ENCODE measurements around the gene NUP214. TPM values are rescaled to one million over a fixed set of nuclear protein-coding genes. Genes with fewer than 3 reads are reported as not detected.

The NUP214 gene
- total RNA-seq, 2 experiments from 2014 or later = 40.2 to 41.1 TPM

DNA sequence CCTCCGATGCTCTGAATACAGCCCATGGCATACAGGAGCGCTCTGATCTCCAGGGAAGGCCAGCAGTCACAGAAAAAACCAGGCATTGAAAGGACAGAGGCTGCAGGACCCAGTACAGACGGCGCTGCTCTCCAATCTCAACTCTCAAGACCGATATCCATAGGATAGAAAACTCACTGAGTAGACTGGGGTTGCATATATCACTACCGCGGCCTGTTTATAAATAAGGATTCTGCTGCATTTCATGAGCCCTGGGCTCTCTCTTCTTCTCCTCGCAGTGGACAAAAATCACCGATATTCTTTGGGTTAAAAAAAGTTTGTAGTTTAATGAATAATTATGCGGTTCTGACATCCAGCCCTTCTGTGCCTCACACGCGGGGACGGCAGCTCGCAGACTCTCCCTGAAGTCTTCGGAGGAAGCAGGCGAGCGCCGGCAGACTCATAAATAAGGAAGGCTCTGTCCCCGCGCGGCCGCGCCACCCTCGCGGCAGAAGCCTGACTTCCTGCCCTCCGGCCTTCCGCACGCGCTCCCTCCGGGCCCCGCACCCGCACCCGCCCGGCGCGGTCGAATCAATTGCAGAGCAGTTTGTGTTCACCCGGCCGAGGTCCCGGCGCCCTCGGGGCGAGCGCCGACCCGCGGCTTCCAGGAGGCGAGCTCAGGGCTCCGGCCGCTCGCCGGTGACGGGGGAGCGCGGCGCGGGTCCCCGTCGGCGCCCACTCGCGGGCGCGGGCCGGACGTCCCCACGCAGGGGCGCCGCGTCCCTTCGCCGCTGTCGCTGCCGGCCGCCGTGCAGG is 150.9 kb downstream of the NUP214 start, which contains the start of gene FAM78A:
Gene FAM78A (minus strand): TSS at position 417 of the 795 bp plus-strand sequence. CDS start 331 bp downstream, at position 86.
- no peaks in the 10 kb centered on the region for H3K27me3 Mint-ChIP-seq (ENCODE audit: low read depth)
- peak within 1 kb of the TSS; percentile 99 for H3K27ac Mint-ChIP-seq
- H3K36me3 Mint-ChIP-seq (ENCODE audit: low read depth) = peaks cover 40% of the 10 kb centered on the region
- DNase-seq = peak; percentile 73
- CTCF ChIA-PET = interaction anchor here (0.5 to 1.7 kb wide), 3 partner anchors 19 to 58 kb away, joined by 3 to 8 read pairs (median 5); no protein-coding TSS in a partner anchor
- no peaks in the 10 kb centered on the region for H3K9me3 Mint-ChIP-seq
- H3K4me1 Mint-ChIP-seq (ENCODE audit: low read depth) = peaks cover 24% of the 10 kb centered on the region
- H3K4me3 Mint-ChIP-seq = peak within 1 kb of the TSS; percentile 96
- intact Hi-C loops (cut with micrococcal nuclease) = loop anchor here (5.0 to 10.0 kb wide), 4 partner anchors 36 to 1441 kb away; partner anchors contain the start of genes C9orf78, POMT1 and USP20

GRCh38 chr9:131276891-131277286 is 151.5 kb downstream of the NUP214 start:
- no peak overlapping the region for H3K27ac Mint-ChIP-seq
- peak; percentile 41 for DNase-seq
- CTCF ChIA-PET = interaction anchor here (0.5 kb wide), 1 partner anchor 57 kb away, joined by 3 read pairs; no protein-coding TSS in a partner anchor
- H3K27me3 Mint-ChIP-seq (ENCODE audit: low read depth) = no peaks in the 10 kb centered on the region
- no peaks in the 10 kb centered on the region for H3K9me3 Mint-ChIP-seq
- H3K4me1 Mint-ChIP-seq (ENCODE audit: low read depth) = peaks cover 21% of the 10 kb centered on the region
- peaks cover 37% of the 10 kb centered on the region for H3K36me3 Mint-ChIP-seq (ENCODE audit: low read depth)
- H3K4me3 Mint-ChIP-seq = peak overlapping the region; percentile 54
- intact Hi-C loops (cut with micrococcal nuclease) = loop anchor here (5.0 to 10.0 kb wide), 4 partner anchors 35 to 1442 kb away; partner anchors contain the start of genes C9orf78, POMT1 and USP20

- Mint-ChIP-seq H3K9me3 (no peaks in the 10 kb centered on the region), H3K4me3 (peak overlapping the region; percentile 54), H3K27ac (no peak overlapping the region), H3K36me3 (ENCODE audit: low read depth) (peaks cover 35% of the 10 kb centered on the region), H3K4me1 (ENCODE audit: low read depth) (peaks cover 21% of the 10 kb centered on the region), H3K27me3 (ENCODE audit: low read depth) (peaks cover 4% of the 10 kb centered on the region)
- intact Hi-C loops (cut with micrococcal nuclease) = loop anchor here (5.0 to 10.0 kb wide), 4 partner anchors 35 to 1443 kb away; partner anchors contain the start of genes C9orf78, POMT1 and USP20
- CTCF ChIA-PET = no interaction called here
- no peak for DNase-seq
Observed at GRCh38 chr9:131277287-131277909, 152.0 kb downstream of the NUP214 start.

DNA sequence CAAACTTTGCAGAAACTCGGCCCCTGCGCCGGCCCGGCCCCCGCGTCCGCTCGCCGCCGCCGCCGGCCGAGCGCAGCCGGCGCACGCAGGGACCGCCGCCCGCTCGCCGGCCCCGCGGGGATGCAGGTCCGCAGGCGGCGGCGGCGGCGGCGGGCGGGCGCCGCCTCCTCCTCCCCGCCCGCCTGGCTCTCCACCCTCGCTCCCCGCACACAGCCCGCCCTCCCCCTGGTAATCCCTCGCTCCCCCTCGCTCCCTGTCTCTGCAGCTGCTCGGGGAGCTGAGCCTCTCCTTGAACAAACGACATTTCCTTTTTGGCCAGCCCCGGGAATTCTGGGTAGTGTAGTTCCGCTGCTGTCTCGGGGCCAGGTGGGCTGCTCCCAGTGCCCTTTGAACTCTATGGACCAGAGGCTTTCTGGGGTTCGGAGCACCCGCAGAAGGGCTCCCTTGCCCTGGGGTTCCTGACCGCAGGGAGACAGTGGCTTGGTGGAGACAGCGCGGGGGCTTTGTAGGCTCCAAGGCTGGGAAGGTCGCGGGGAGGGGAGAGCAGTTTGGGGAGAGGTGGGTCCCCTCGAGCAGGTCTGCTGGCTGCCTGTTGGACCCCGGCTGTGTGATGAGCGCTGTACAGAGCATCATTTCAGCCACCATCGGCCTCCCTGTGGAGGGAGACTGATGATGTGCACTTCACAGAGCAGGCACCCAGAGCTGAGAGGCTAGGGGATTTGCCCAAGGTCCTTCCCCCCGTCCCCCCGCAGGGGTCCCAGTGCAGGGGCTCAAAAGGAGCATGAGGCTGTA is 152.7 kb downstream of the NUP214 start:
- peaks cover 20% of the 10 kb centered on the region for H3K4me1 Mint-ChIP-seq (ENCODE audit: low read depth)
- peaks cover 31% of the 10 kb centered on the region for H3K36me3 Mint-ChIP-seq (ENCODE audit: low read depth)
- no peaks in the 10 kb centered on the region for H3K9me3 Mint-ChIP-seq
- CTCF ChIA-PET = interaction anchor here (0.5 to 0.9 kb wide), 2 partner anchors 63 to 99 kb away, joined by 3 read pairs; no protein-coding TSS in a partner anchor
- intact Hi-C loops (cut with micrococcal nuclease) = loop anchor here (1.0 to 10.0 kb wide), 6 partner anchors 9 to 1443 kb away; partner anchors contain the start of genes C9orf78, POMT1 and USP20
- peak; percentile 86 for DNase-seq
- peaks cover 4% of the 10 kb centered on the region for H3K27me3 Mint-ChIP-seq (ENCODE audit: low read depth)
- peak overlapping the region; percentile 76 for H3K4me3 Mint-ChIP-seq
- H3K27ac Mint-ChIP-seq = peak overlapping the region; percentile 67

DNA sequence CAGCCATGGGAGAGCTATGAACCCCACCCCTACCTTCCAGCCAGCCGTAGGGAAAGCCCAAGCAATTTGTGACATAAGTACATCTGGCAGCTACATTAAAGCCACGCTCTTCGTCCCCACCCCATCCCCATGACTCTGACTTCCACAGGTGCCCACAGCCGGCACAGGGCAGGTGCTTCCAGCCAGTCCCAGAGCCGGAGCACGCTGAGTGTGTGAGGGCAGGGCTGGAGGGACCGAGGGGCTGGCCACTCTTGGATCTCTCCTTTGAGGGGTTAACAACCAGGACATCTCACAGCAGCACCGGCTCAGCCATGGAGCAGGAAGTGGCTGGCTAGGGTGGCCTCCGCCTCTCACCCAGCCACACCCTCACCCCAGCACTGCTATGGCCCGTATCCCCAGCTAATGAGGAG is 153.3 kb downstream of the NUP214 start:
- peaks cover 20% of the 10 kb centered on the region for H3K4me1 Mint-ChIP-seq (ENCODE audit: low read depth)
- H3K4me3 Mint-ChIP-seq = peak overlapping the region; percentile 76
- H3K27ac Mint-ChIP-seq = peak overlapping the region; percentile 28
- peaks cover 26% of the 10 kb centered on the region for H3K36me3 Mint-ChIP-seq (ENCODE audit: low read depth)
- intact Hi-C loops (cut with micrococcal nuclease) = loop anchor here (1.0 to 10.0 kb wide), 6 partner anchors 9 to 1444 kb away; partner anchors contain the start of genes C9orf78, POMT1 and USP20
- CTCF ChIA-PET = interaction anchor here (0.5 to 0.9 kb wide), 3 partner anchors 62 to 216 kb away, joined by 3 to 7 read pairs (median 3); no protein-coding TSS in a partner anchor
- DNase-seq = no peak
- H3K27me3 Mint-ChIP-seq (ENCODE audit: low read depth) = peaks cover 4% of the 10 kb centered on the region
- H3K9me3 Mint-ChIP-seq = no peaks in the 10 kb centered on the region

- Mint-ChIP-seq H3K27ac (no peak overlapping the region), H3K27me3 (ENCODE audit: low read depth) (peaks cover 4% of the 10 kb centered on the region), H3K36me3 (ENCODE audit: low read depth) (peaks cover 20% of the 10 kb centered on the region), H3K4me1 (ENCODE audit: low read depth) (peaks cover 20% of the 10 kb centered on the region), H3K4me3 (peak overlapping the region; percentile 76), H3K9me3 (no peaks in the 10 kb centered on the region)
- CTCF ChIA-PET = interaction anchor here (0.5 to 1.1 kb wide), 4 partner anchors 58 to 216 kb away, joined by 3 to 7 read pairs (median 4); no protein-coding TSS in a partner anchor
- no peak for DNase-seq
- intact Hi-C loops (cut with micrococcal nuclease) = loop anchor here (5.0 to 10.0 kb wide), 4 partner anchors 33 to 1445 kb away; partner anchors contain the start of genes C9orf78, POMT1 and USP20
Observed at GRCh38 chr9:131279196-131279862, 153.9 kb downstream of the NUP214 start.

DNA sequence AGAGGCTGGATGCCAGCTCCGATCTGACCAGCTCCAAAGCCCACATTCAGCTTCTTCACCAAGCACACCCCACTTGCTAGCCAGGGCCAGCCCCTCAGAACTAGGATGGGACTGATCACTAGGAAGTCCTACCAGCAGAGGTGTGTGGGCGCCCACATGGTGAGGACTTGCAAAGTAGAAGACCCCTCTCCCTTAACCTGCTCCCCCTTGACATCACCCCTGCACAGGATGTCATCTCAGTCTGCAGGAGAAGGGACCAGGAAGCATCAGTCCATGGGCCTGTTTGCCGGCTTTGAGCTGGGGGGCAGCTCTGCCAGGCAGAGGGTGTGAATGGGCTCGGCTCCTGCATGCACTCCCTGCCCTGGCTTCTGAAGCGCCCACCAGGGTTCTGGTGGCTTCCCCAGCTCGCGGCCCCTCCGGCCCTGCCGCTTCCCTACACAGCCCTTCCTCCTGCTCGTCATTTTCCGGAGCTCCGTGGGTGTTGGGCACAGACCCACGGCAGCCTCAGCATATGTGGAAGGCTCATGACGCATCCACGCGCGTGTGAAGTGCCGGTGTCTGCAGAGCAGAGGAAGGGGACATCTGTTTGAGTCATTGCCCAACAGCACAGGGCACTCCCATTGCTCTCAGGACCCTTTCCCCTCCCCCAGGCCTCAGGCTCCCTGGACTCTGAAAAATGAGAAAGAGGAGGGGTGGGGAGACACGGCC is 154.6 kb downstream of the NUP214 start:
- H3K4me3 Mint-ChIP-seq = no peak overlapping the region
- peaks cover 4% of the 10 kb centered on the region for H3K27me3 Mint-ChIP-seq (ENCODE audit: low read depth)
- CTCF ChIA-PET = interaction anchor here (0.5 to 1.1 kb wide), 2 partner anchors 57 to 72 kb away, joined by 3 to 4 read pairs; no protein-coding TSS in a partner anchor
- H3K4me1 Mint-ChIP-seq (ENCODE audit: low read depth) = peaks cover 20% of the 10 kb centered on the region
- intact Hi-C loops (cut with micrococcal nuclease) = loop anchor here (5.0 to 10.0 kb wide), 4 partner anchors 32 to 1445 kb away; partner anchors contain the start of genes C9orf78, POMT1 and USP20
- no peak for DNase-seq
- H3K9me3 Mint-ChIP-seq = no peaks in the 10 kb centered on the region
- H3K27ac Mint-ChIP-seq = no peak overlapping the region
- peaks cover 13% of the 10 kb centered on the region for H3K36me3 Mint-ChIP-seq (ENCODE audit: low read depth)

- Mint-ChIP-seq H3K27me3 (ENCODE audit: low read depth) (peaks cover 4% of the 10 kb centered on the region), H3K4me1 (ENCODE audit: low read depth) (peaks cover 20% of the 10 kb centered on the region), H3K4me3 (no peak overlapping the region), H3K9me3 (no peaks in the 10 kb centered on the region), H3K36me3 (ENCODE audit: low read depth) (peaks cover 7% of the 10 kb centered on the region), H3K27ac (no peak overlapping the region)
- intact Hi-C loops (cut with micrococcal nuclease) = no loop called here
- CTCF ChIA-PET = interaction anchor here (1.1 kb wide), 1 partner anchor 56 kb away, joined by 3 read pairs; no protein-coding TSS in a partner anchor
- no peak for DNase-seq
Observed at GRCh38 chr9:131280660-131281059, 155.3 kb downstream of the NUP214 start.

GRCh38 chr9:131281119-131281965 is 156.0 kb downstream of the NUP214 start:
- peaks cover 20% of the 10 kb centered on the region for H3K4me1 Mint-ChIP-seq (ENCODE audit: low read depth)
- H3K4me3 Mint-ChIP-seq = no peak overlapping the region

DNA sequence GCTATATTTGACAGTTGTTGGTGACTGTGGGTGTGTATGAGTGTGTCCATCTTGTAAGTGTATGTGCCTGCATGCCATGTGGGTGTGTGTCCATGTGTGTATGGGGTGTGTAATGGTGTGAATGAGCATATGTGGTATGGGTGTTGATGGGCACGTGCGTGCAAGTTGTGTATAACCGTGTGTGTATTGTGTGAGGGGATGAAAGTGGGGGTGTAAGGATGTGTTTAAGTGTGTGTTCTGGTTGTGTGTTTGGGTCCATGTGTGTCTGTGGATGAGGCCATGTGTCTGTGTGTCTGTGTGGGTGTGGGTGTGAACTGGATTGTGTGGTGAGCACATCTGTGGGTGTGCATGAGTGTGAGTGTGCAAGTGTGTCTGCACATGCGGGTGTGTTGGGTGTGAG is 156.8 kb downstream of the NUP214 start:
- Mint-ChIP-seq H3K36me3 (ENCODE audit: low read depth) (no peaks in the 10 kb centered on the region), H3K4me1 (ENCODE audit: low read depth) (peaks cover 20% of the 10 kb centered on the region), H3K4me3 (peak overlapping the region; percentile 7), H3K27me3 (ENCODE audit: low read depth) (peaks cover 4% of the 10 kb centered on the region), H3K27ac (no peak overlapping the region), H3K9me3 (no peaks in the 10 kb centered on the region)
- CTCF ChIA-PET = no interaction called here
- DNase-seq = no peak
- intact Hi-C loops (cut with micrococcal nuclease) = no loop called here

More at GRCh38 chr9:131281119-131281965, 156.0 kb downstream of the NUP214 start:
- Mint-ChIP-seq H3K27me3 (ENCODE audit: low read depth) (peaks cover 4% of the 10 kb centered on the region), H3K36me3 (ENCODE audit: low read depth) (peaks cover 1% of the 10 kb centered on the region), H3K9me3 (no peaks in the 10 kb centered on the region), H3K27ac (no peak overlapping the region)
- CTCF ChIA-PET = no interaction called here
- no peak for DNase-seq
- intact Hi-C loops (cut with micrococcal nuclease) = no loop called here

Measured in activated naive CD4-positive, alpha-beta T cell treated with anti-CD3 and anti-CD28 coated beads for 36 hours (primary cell).